K562 (cell line): ENCODE measurements around the gene CBLL2. TPM values are rescaled to one million over a fixed set of nuclear protein-coding genes. Genes with fewer than 3 reads are reported as not detected.

Source experiments
- ATAC-seq: fragments of 200-7000 bp; cut with Tn5 transposase; 3 replicates; pipeline ENCODE4 v1.9.1; 2020; ENCODE audit warnings: moderate library complexity
- BruUV-seq: library from RNA; stranded (reverse); fragments of 400-500 nt; replicated peaks from 2 replicates; lab custom pipeline; 2021; lab: Mats Ljungman, UMichigan
- CTCF ChIA-PET: fragments of 300-600 bp; formaldehyde crosslinking; extraction: SDS; loops from one replicate; lab custom pipeline; 2021; ENCODE audit warnings: low intra/inter-chr PET ratio; lab: Yijun Ruan, JAX
- POLR2A ChIA-PET: fragments of 300-600, 350-650 bp; sonication (Branson Sonifier 250); formaldehyde crosslinking; extraction: SDS; loops from one replicate; lab custom pipeline; 2021; ENCODE audit warnings: antibody characterized with exemption, inconsistent platforms; lab: Yijun Ruan, JAX
- DNase-seq, 4 experiments: peaks; one replicate each; pipeline versions ENCODE4 v3.0.0 to v3.0.0-alpha.2; 2011 to 2018; ENCODE audit warnings: low spot score in 3 of 4, mixed read lengths in 3 of 4; ENCODE audit errors: extremely low read depth in 1 of 4
- FAIRE-seq: peaks from 2 replicates; lab custom pipeline; 2011; peaks lifted over from hg19 to GRCh38; lab: Jason Lieb, UNC
- H2AFZ ChIP-seq: 2 replicates; pipeline ENCODE4 v1.6.0; 2011; ENCODE audit warnings: low read depth, low read length, control low read depth, inconsistent platforms
- H3K27ac ChIP-seq: fragments of 200-600 bp; 3 replicates; pipeline ENCODE4 v1.8.0; 2011; ENCODE audit warnings: low read depth, mild to moderate bottlenecking, control low read depth, inconsistent platforms, low read length, moderate library complexity, mixed read lengths; ENCODE audit errors: extremely low read depth
- H3K27me3 ChIP-seq, 2 experiments: fragments of 300-600 bp in 1 of 2; 2 replicates in 1 of 2; 3 replicates in 1 of 2; pipeline versions ENCODE4 v1.6.0 to v1.8.0; 2011; ENCODE audit warnings: inconsistent platforms in 2 of 2, low read length in 2 of 2, mild to moderate bottlenecking in 1 of 2, mixed read lengths in 1 of 2, moderate library complexity in 1 of 2; ENCODE audit not compliant: control insufficient read depth in 2 of 2, insufficient read depth in 2 of 2
- H3K36me3 ChIP-seq: fragments of 300-600 bp; 3 replicates; pipeline ENCODE4 v1.8.0; 2011; ENCODE audit warnings: mild to moderate bottlenecking, low read length, inconsistent platforms; ENCODE audit not compliant: control insufficient read depth, insufficient read depth
- H3K4me1 ChIP-seq, 2 experiments: fragments of 200-600 bp in 1 of 2; replicated peaks in 1 of 2; 2 replicates in 1 of 2; 3 replicates in 1 of 2; pipeline versions ENCODE4 v1.5.1 to v1.8.0; 2011; ENCODE audit warnings: inconsistent platforms in 2 of 2, low read length in 2 of 2, mild to moderate bottlenecking in 1 of 2, mixed read lengths in 1 of 2, moderate library complexity in 1 of 2; ENCODE audit not compliant: control insufficient read depth in 2 of 2, insufficient read depth in 2 of 2
- H3K4me2 ChIP-seq: 2 replicates; pipeline ENCODE4 v1.6.1; 2011; ENCODE audit warnings: low read length, control low read depth, inconsistent platforms, mixed read lengths; ENCODE audit not compliant: insufficient read depth
- H3K4me3 ChIP-seq: fragments of 200-600 bp; sonication (generic), shearing (Covaris generic); 2 replicates; pipeline ENCODE4 v1.5.1; 2016; ENCODE audit warnings: control low read depth, inconsistent platforms
- H3K79me2 ChIP-seq: fragments of 200-600 bp; 3 replicates; pipeline ENCODE4 v1.8.0; 2011; ENCODE audit warnings: low read length, inconsistent platforms; ENCODE audit not compliant: control insufficient read depth, insufficient read depth
- H3K9ac ChIP-seq, 2 experiments: 2 replicates each; pipeline versions ENCODE4 v1.6.0 to v1.6.1; 2011; ENCODE audit warnings: low read depth in 2 of 2, low read length in 2 of 2, control low read depth in 1 of 2, inconsistent platforms in 1 of 2, mild to moderate bottlenecking in 1 of 2, mixed read lengths in 1 of 2; ENCODE audit not compliant: insufficient read depth in 1 of 2
- H3K9me1 ChIP-seq: one replicate; pipeline ENCODE4 v1.6.0; 2011; ENCODE audit warnings: inconsistent platforms, mild to moderate bottlenecking, low read length, moderate library complexity; ENCODE audit not compliant: control insufficient read depth, insufficient read depth
- H3K9me3 ChIP-seq: replicated peaks from 2 replicates; pipeline ENCODE4 v1.5.1; 2011; ENCODE audit warnings: low read depth, low read length, inconsistent platforms; ENCODE audit not compliant: control insufficient read depth, insufficient read depth
- H4K20me1 ChIP-seq: replicated peaks from 2 replicates; pipeline ENCODE4 v1.6.1; 2011; ENCODE audit warnings: low read length, inconsistent platforms, mixed read lengths; ENCODE audit not compliant: control insufficient read depth, insufficient read depth
- ATF1 ChIP-seq, 2 experiments: fragments of 450-650 bp in 1 of 2; IDR thresholded peaks; 2 replicates each; pipeline ENCODE4 v1.6.1; 2016; ENCODE audit warnings: missing compliant biosample characterization in 1 of 2, missing genetic modification characterization in 1 of 2
- C11orf30 ChIP-seq: fragments of 450-650 bp; IDR thresholded peaks from 2 replicates; pipeline ENCODE4 v1.6.1; 2016; ENCODE audit warnings: low read depth, mild to moderate bottlenecking
- HDAC8 ChIP-seq: fragments of 450-650 bp; IDR thresholded peaks from 2 replicates; pipeline ENCODE4 v1.6.1; 2016; ENCODE audit warnings: mild to moderate bottlenecking, missing genetic modification characterization, moderate library complexity, missing compliant biosample characterization
- HMG20B ChIP-seq: fragments of 250-450 bp; sonication (Bioruptor Pico); IDR thresholded peaks from 2 replicates; pipeline ENCODE4 v1.5.0; 2021; ENCODE audit warnings: mild to moderate bottlenecking
- HNRNPL ChIP-seq: fragments of 200-400 bp; formaldehyde crosslinking; IDR thresholded peaks from 2 replicates; pipeline ENCODE4 v1.6.1; 2017; ENCODE audit warnings: low read depth, mild to moderate bottlenecking, low read length
- KLF13 ChIP-seq: fragments of 450-650 bp; IDR thresholded peaks from 2 replicates; pipeline ENCODE4 v1.6.1; 2016; ENCODE audit warnings: missing genetic modification characterization, low read depth, mild to moderate bottlenecking, missing compliant biosample characterization, moderate library complexity, borderline replicate concordance
- MNT ChIP-seq, 2 experiments: fragments of 450-650 bp; conservative IDR thresholded peaks; 2 replicates each; pipeline ENCODE4 v1.6.1; 2017; ENCODE audit warnings: mild to moderate bottlenecking in 2 of 2, moderate library complexity in 2 of 2
- MXI1 ChIP-seq: IDR thresholded peaks from 2 replicates; pipeline ENCODE4 v1.6.1; 2011; ENCODE audit warnings: low read depth, mild to moderate bottlenecking, improper control_type of control experiment, low read length
- NFRKB ChIP-seq: fragments of 450-650 bp; IDR thresholded peaks from 2 replicates; pipeline ENCODE4 v1.6.1; 2016; ENCODE audit warnings: low read depth
- RBM25 ChIP-seq: fragments of 200-400 bp; formaldehyde crosslinking; IDR thresholded peaks from 2 replicates; pipeline ENCODE4 v1.6.1; 2018; ENCODE audit warnings: low read length, low read depth, moderate library complexity; ENCODE audit not compliant: severe bottlenecking
- SMAD3 ChIP-seq: fragments of 450-650 bp; formaldehyde crosslinking; conservative IDR thresholded peaks from 2 replicates; pipeline ENCODE4 v1.4.0; 2020; ENCODE audit warnings: mild to moderate bottlenecking
- SPI1 ChIP-seq: IDR thresholded peaks from 2 replicates; pipeline ENCODE4 v1.6.1; 2011; ENCODE audit warnings: low read depth, low read length, control low read depth, borderline replicate concordance
- STAT5A ChIP-seq: IDR thresholded peaks from 2 replicates; pipeline ENCODE4 v1.6.1; 2012; ENCODE audit warnings: low read length, inconsistent platforms, borderline replicate concordance
- TARDBP ChIP-seq: fragments of 450-650 bp; IDR thresholded peaks from 2 replicates; pipeline ENCODE4 v1.6.1; 2016
- TSC22D4 ChIP-seq: fragments of 450-650 bp; IDR thresholded peaks from 2 replicates; pipeline ENCODE4 v1.6.1; 2016; ENCODE audit warnings: missing genetic modification characterization, missing biosample characterization, control low read depth
- VEZF1 ChIP-seq: fragments of 200-800 bp; sonication (Bioruptor generic); IDR thresholded peaks from 2 replicates; pipeline ENCODE4 v1.6.1; 2017; ENCODE audit warnings: missing genetic modification characterization, missing compliant biosample characterization
- ZNF696 ChIP-seq: fragments of 250-450 bp; sonication (Bioruptor Pico); conservative IDR thresholded peaks from 2 replicates; pipeline ENCODE4 v1.4.0; 2020; ENCODE audit warnings: mild to moderate bottlenecking, moderate library complexity
- WGBS: fragments of 100-300 bp; shearing (Covaris generic); methylation state at CpG from one replicate; pipeline ENCODE4 v1.1.6; 2016; ENCODE audit warnings: low coverage, mixed read lengths; ENCODE audit not compliant: insufficient coverage; ENCODE audit errors: missing lambda C conversion rate; 5-methylcytosine and 5-hydroxymethylcytosine counted together
- in situ Hi-C: fragments of 300-500 bp; cut with MboI; formaldehyde crosslinking; loops from 4 replicates; pipeline ENCODE4 v1.15.0; 2018; ENCODE audit warnings: inconsistent platforms, mixed read lengths
- intact Hi-C: fragments of 100-400 bp; cut with micrococcal nuclease; formaldehyde crosslinking; loops from 2 replicates; pipeline ENCODE4 v1.14.2; 2022
- polyA plus RNA-seq, 8 experiments: library from polyadenylated mRNA; depleted of rRNA in 4 of 8; stranded (reverse) in 5 of 8; unstranded in 3 of 8; fragments of >200 nt; fragmentation: Nextera tagmentation in 2 of 8; fragmentation: Illumina TruSeq in 1 of 8; extraction: Ambion mirVana in 2 of 8; extraction: Trizol in 1 of 8; gene quantifications; 2 replicates each; pipeline versions ENCODE4 v1.2.1 to v1.2.3, GENCODE V29; 2011 to 2014; ENCODE audit warnings: inconsistent platforms in 1 of 8, missing spikeins in 1 of 8
- total RNA-seq, 7 experiments: library from RNA; depleted of rRNA in 6 of 7; stranded (reverse); fragments of >200 nt in 6 of 7; fragmentation: Illumina TruSeq in 2 of 7; extraction: Trizol in 2 of 7; gene quantifications; 2 replicates each; pipeline versions ENCODE4 v1.2.1 to v1.2.3, GENCODE V29; 2011 to 2021; ENCODE audit warnings: low replicate concordance in 1 of 7

Gene CBLL2
- total and polyA plus RNA-seq, 9 of the 15 experiments (the other 6 are each of a cell fraction or from before 2014, with no cell fraction given), result not detected

- H3K36me3 ChIP-seq, result no peaks in the 10 kb centered on the region
- FAIRE-seq (no peak), ATAC-seq (no peak), DNase-seq (no peak)
- no peaks in the 10 kb centered on the region for H3K27me3 ChIP-seq
- H3K79me2 ChIP-seq, result no peaks in the 10 kb centered on the region
- H3K4me1 ChIP-seq, result no peaks in the 10 kb centered on the region
- H3K27ac ChIP-seq, result no peak overlapping the region
- H4K20me1 ChIP-seq, result no peaks in the 10 kb centered on the region
- WGBS, result 0% methylated on average over 3 of the region's 3 CpGs
- in situ Hi-C loops (no loop called here), intact Hi-C loops (no loop called here)
- no TSS peak for BruUV-seq
- H3K4me2 ChIP-seq, result no peak overlapping the region
- no peak overlapping the region for H2AFZ ChIP-seq
- POLR2A ChIA-PET, result no interaction called here
- no peak overlapping the region for H3K9ac ChIP-seq
- CTCF ChIA-PET, result no interaction called here
- no peaks in the 10 kb centered on the region for H3K9me3 ChIP-seq
- H3K4me3 ChIP-seq, result no peak overlapping the region
- no peaks in the 10 kb centered on the region for H3K9me1 ChIP-seq
- no peak for TF ChIP-seq KLF13 (tag)
- no peak for TF ChIP-seq VEZF1 (CRISPR knock-in tag)
- TF ChIP-seq TSC22D4 (tag), result no peak
- TF ChIP-seq RBM25, result no peak
- TF ChIP-seq C11orf30, result no peak
- TF ChIP-seq TARDBP, result no peak
- no peak for TF ChIP-seq NFRKB
- no peak for TF ChIP-seq HDAC8 (tag)
- TF ChIP-seq SPI1, result no peak
- no peak for TF ChIP-seq MXI1
- no peak for TF ChIP-seq ATF1 (CRISPR knock-in tag; IDR thresholded peaks at IDR 0.05)
- no peak for TF ChIP-seq ATF1 (tag; IDR thresholded peaks at IDR 0.05)
- TF ChIP-seq HNRNPL, result no peak
- TF ChIP-seq MNT (conservative IDR thresholded peaks at IDR 0.05), result no peak
- TF ChIP-seq HMG20B (CRISPR knock-in tag), result no peak
- TF ChIP-seq SMAD3 (CRISPR knock-in tag), result no peak
- no peak for TF ChIP-seq STAT5A
- TF ChIP-seq ZNF696, result no peak
Observed at GRCh38 chrX:22248401-22248800, 24.3 kb upstream of the CBLL2 start.
